Ishikawa (cell line): Measurements from ENCODE around the gene CERS3.

Experiments
- CEBPB ChIP-seq: IDR thresholded peaks from 2 replicates; pipeline ENCODE4 v1.6.1; 2012
- CREB1 ChIP-seq: IDR thresholded peaks from 2 replicates; pipeline ENCODE4 v1.6.1; 2012; ENCODE audit warnings: low read depth
- EP300 ChIP-seq: IDR thresholded peaks from 2 replicates; pipeline ENCODE4 v1.6.1; 2012; ENCODE audit warnings: borderline replicate concordance
- FOXM1 ChIP-seq: IDR thresholded peaks from 2 replicates; pipeline ENCODE4 v1.6.1; 2012; ENCODE audit warnings: low read depth, borderline replicate concordance
- RAD21 ChIP-seq: IDR thresholded peaks from 2 replicates; pipeline ENCODE4 v1.6.1; 2012; ENCODE audit warnings: low read depth
- TEAD4 ChIP-seq: IDR thresholded peaks from 2 replicates; pipeline ENCODE4 v1.6.1; 2012
- YY1 ChIP-seq: IDR thresholded peaks from 2 replicates; pipeline ENCODE4 v1.6.1; 2012; ENCODE audit warnings: low read depth
- TF ChIP-seq, protein P1 (sequence below): IDR thresholded peaks from 2 replicates; pipeline ENCODE4 v1.6.1; 2012
- TF ChIP-seq, protein P2 (sequence below): IDR thresholded peaks from 2 replicates; pipeline ENCODE4 v1.6.1; 2012; ENCODE audit warnings: low read depth, mild to moderate bottlenecking

DNA sequence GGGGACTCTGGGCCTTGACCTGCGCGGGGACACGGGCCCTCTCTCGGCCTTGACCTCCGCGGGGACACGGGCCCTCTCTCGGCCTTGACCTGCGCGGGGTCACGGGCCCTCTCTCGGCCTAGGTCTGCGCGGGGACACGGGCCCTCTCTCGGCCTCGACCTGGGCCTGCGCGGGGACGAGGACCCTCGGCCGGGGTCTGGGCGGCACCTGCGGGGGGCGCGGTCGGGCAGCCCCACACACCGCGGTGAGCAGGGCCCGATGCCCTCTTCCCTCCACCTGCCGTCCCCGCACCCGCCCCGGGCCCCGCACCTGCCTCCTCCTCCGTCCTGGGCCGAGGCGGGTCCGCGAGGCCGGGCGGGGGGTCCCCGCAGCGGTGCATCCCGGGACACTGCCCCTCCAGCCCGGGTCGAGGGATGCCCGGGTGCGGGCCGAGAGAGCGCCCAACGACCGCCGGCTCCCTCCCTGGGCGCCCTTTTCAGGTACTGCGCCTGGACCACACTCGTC is 15.6 kb upstream of the CERS3 start:
- TF ChIP-seq EP300 (no peak), TEAD4 (no peak), CEBPB (no peak), CREB1 (no peak), YY1 (no peak), FOXM1 (no peak), RAD21 (no peak)
- TF ChIP-seq, protein P1, sequence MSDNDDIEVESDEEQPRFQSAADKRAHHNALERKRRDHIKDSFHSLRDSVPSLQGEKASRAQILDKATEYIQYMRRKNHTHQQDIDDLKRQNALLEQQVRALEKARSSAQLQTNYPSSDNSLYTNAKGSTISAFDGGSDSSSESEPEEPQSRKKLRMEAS, result no peak
- TF ChIP-seq, protein P2, sequence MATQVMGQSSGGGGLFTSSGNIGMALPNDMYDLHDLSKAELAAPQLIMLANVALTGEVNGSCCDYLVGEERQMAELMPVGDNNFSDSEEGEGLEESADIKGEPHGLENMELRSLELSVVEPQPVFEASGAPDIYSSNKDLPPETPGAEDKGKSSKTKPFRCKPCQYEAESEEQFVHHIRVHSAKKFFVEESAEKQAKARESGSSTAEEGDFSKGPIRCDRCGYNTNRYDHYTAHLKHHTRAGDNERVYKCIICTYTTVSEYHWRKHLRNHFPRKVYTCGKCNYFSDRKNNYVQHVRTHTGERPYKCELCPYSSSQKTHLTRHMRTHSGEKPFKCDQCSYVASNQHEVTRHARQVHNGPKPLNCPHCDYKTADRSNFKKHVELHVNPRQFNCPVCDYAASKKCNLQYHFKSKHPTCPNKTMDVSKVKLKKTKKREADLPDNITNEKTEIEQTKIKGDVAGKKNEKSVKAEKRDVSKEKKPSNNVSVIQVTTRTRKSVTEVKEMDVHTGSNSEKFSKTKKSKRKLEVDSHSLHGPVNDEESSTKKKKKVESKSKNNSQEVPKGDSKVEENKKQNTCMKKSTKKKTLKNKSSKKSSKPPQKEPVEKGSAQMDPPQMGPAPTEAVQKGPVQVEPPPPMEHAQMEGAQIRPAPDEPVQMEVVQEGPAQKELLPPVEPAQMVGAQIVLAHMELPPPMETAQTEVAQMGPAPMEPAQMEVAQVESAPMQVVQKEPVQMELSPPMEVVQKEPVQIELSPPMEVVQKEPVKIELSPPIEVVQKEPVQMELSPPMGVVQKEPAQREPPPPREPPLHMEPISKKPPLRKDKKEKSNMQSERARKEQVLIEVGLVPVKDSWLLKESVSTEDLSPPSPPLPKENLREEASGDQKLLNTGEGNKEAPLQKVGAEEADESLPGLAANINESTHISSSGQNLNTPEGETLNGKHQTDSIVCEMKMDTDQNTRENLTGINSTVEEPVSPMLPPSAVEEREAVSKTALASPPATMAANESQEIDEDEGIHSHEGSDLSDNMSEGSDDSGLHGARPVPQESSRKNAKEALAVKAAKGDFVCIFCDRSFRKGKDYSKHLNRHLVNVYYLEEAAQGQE, result no peak
